DOHH2 (cell line): ENCODE data around the gene SMIM44.

ENCODE experiments used
- EZH2phosphoT487 ChIP-seq: fragments of 200-600 bp; sonication (generic); IDR thresholded peaks from 2 replicates; pipeline ENCODE4 v1.6.1; 2017; ENCODE audit warnings: borderline replicate concordance, mild to moderate bottlenecking, antibody characterized with exemption, low read length, moderate library complexity, mixed read lengths
- TF ChIP-seq, protein P1 (sequence below): fragments of 200-600 bp; sonication (generic); IDR thresholded peaks from one replicate; pipeline ENCODE4 v1.5.1; 2014; ENCODE audit warnings: antibody characterized with exemption, mild to moderate bottlenecking, low read depth, low read length; ENCODE audit not compliant: poor library complexity, severe bottlenecking

DNA sequence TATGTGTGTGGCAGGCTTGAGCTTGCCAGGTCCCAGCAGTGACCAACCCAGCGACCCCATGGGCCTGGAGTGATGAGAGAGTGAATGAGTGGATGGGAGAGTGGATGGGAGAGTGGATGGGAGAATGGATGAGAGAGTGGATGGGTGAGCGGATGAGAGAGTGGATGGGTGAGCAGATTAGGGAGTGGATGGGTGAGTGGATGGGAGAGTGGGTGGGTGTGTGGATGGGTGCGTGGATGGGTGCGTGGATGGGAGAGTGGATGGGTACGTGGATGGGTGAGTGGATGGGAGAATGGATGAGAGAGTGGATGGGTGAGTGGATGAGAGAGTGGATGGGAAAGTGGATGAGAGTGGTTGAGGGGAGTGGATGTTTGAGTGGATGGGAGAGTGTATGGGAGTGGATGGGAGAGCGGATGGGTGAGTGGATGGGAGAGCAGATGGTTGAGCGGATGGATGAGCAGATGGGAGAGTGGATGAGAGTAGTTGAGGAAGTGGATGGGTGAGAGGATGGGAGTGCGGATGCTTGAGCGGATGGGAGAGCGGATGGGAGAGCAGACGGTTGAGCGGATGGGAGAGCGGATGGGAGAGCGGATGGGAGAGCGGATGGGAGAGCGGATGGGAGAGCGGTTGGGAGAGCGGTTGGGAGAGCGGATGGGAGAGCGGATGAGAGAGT is 45.4 kb upstream of the SMIM44 start:
- TF ChIP-seq EZH2phosphoT487, result no peak
- TF ChIP-seq, protein P1, sequence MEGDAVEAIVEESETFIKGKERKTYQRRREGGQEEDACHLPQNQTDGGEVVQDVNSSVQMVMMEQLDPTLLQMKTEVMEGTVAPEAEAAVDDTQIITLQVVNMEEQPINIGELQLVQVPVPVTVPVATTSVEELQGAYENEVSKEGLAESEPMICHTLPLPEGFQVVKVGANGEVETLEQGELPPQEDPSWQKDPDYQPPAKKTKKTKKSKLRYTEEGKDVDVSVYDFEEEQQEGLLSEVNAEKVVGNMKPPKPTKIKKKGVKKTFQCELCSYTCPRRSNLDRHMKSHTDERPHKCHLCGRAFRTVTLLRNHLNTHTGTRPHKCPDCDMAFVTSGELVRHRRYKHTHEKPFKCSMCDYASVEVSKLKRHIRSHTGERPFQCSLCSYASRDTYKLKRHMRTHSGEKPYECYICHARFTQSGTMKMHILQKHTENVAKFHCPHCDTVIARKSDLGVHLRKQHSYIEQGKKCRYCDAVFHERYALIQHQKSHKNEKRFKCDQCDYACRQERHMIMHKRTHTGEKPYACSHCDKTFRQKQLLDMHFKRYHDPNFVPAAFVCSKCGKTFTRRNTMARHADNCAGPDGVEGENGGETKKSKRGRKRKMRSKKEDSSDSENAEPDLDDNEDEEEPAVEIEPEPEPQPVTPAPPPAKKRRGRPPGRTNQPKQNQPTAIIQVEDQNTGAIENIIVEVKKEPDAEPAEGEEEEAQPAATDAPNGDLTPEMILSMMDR, result no peak
